Activated naive CD4-positive, alpha-beta T cell treated with Interleukin-2 at 50 U/mL for 16 hours (primary cell): ENCODE measurements around the gene NTHL1.

Experiments used
- DNase-seq: peaks from one replicate; pipeline ENCODE4 v3.0.0-alpha.2; 2020

The NTHL1 gene

GRCh38 chr16:2007081-2007836 is 40.4 kb downstream of the NTHL1 start:
- no peak for DNase-seq

DNA sequence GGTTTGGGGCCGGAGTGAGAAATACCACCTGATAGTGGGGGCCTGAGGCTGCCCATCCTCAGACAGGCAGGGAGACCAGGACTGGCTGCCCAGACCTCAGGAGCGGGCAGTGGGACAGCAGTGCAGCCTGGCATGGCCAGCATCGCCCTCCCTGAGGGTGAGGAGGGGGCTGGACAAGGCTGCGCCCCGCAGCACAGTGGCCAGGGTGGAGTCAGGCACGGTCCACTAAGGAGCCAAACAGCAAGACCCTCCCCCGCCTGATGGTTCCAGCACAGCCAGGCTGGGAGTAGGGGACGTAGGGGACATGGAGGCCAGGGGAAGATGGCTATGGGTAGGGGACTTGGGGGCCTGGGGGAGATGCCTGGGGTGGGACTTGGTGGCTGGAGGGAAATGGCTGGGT is 41.3 kb downstream of the NTHL1 start:
- DNase-seq = no peak

DNA sequence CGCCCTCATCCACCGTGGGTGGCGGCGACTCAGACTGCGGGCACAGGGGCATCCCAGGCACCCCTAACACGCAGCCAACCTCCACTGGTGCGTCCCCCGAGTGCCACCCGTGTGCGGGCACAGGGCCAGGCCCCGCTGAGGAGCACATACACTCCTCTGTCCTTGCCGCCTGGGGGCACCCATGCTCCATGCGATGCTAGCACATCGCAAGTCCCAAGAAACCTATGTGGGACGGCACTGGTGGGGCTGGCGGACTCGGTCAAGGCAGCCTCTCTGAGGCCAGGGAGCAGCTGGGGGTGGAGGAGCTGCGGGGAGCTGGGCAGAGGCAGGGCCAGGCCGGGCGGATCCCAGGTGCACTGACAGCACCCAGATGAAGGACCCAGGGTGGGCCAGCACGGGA is 42.0 kb downstream of the NTHL1 start:
- no peak for DNase-seq

- no peak for DNase-seq
These were observed 42.7 kb downstream of the NTHL1 start for GRCh38 chr16:2004795-2005517.

DNA sequence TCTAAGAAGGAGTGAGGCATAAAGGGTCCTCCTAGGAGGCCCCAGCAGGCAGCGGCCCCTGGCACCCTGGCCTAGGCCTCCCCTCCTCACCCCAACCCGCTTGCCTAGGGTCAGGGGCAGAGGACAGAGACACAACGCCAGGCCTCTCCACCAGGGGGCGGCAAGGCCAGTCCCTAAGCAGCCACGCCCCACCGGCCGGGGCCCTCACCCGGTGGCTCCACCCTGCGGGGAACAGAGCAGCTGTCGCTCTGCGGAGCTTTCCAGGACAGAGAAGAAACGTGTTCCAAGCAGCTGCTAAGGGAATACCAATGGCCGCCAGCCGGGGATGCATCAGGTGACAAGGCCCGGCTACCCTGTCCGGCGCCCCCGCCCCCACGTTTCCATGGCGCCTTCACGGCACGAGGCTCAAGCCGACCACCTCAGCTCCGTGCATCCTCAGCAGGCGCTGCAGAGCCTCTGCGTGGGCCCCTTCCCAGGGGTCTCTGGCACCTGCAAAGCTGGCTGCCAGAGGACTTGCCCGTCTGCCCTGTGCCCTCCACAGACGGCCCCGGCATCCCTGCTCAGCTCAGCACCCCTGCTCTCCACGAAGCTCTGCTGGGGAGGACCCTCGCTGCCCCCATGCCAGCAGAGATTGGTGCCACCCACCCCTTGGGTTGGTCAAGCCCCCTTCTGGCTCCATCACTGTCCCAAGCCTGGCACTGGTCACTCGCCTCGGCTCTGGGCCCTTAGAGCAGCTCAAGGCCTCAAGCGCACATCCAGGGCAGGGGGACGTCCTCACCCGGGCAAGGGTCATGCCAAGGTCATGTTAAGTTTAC is 43.6 kb downstream of the NTHL1 start:
- DNase-seq = peak; percentile 89

GRCh38 chr16:2003231-2003826 is 44.3 kb downstream of the NTHL1 start:
- no peak for DNase-seq

DNA sequence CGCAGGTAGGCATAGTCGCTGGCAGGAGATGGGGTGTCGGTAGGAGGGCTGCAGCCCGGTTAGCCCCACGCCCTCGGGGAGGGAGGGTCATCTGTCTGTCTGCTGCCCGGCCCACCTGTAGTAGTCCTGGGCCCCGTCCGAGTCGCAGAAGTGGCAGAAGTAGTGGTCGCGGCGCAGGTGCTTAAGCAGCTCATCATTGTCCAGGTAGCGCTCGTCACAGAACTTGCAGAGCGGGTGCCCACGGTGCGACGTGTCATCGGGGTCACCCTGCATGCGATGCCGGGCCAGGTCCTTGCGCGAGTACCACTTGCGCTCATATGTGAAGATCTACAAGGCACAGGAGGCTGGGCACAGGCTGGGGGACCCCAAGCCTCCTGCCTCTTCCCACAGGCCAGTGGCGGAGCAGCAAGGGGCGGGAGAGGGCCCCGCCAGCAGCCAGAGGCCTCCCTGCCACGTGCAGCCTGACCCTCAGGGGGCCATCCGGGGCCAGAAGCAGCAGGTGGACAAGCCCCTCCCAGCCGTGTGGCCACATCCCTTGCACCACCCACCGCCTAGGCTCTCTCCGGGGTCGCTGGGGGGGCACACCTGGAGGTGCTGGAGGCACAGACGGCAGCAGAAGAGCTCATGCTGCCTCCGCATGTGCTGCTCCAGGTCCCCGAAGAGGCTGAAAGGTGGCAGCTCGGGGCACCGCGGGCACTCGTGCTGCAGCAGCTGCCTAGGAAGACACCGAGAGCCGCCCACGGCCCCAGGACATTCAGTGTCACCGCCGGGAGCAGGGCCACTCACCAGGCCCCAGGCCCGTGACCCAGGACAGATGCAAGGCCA is 45.0 kb downstream of the NTHL1 start:
- DNase-seq = no peak

DNA sequence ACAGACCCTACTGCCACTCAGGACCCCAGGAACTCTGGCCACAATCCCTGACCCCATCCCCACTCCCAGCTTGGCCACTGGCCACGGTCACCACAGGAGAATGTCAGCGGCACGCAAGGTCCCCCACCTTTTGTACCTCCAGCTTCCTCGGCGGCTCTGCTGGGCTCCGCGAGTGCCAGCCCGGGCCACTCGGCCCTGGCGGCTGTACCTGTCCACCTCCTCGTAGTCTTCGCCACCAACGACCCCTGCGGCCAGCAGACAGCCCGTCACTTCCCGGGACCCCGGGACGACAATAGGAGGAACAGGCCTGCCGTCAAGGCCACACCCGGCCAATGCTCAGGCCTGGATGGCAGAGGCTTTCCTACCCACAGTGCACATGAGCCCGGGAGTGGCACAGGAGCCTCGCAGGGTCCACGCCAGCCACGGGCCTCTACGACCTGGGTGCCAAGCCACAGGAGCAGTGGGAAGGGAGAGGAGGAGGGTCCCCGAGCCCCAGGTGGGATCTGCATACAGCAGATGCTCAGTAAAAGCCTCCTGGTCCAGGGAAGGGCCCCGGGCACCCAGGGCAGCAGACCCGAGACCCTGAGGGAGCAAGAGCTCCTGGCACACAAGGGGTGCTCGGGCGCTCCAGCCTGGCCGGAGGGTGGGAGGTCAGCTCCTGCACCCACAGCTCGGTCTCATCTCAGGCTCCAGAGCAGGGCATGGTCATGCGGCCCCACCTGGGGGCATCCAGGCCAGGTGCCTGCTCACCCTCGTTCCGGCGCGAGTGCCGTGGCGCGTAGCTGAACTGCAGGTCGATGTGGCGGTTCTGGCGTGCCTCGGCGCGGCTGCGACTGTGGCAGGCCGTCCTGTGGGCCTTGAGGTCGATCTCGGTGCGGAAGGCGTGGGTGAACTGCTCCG is 45.9 kb downstream of the NTHL1 start:
- no peak for DNase-seq

GRCh38 chr16:2001035-2001434 is 46.6 kb downstream of the NTHL1 start:
- no peak for DNase-seq

GRCh38 chr16:1999866-2000514 is 47.6 kb downstream of the NTHL1 start:
- DNase-seq = no peak

- DNase-seq = no peak
These were observed 48.5 kb downstream of the NTHL1 start for GRCh38 chr16:1998852-1999801.

DNA sequence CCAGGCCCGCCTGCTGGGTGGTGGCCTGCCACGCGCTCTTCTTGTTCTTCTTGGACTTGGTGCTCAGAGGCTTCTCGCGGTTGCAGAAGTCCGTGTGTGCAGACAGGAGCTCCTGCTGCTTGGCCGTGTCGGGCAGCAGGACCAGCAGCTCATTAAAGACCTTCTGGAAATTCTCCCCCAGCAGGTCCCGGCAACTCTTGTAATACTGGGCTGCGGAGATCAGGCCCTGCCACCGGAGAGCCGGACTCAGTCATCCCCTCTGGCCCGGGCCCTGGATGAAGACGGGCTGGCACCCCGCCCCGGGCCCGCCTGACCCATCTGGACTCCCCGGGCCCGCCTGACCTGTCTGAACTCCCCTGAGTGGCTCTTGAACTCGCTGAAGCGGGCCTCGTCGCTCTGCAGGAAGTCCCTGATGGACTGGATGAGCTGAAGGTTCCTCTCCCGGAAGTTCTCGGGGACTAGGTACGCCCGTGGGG is 49.2 kb downstream of the NTHL1 start:
- DNase-seq = no peak

DNA sequence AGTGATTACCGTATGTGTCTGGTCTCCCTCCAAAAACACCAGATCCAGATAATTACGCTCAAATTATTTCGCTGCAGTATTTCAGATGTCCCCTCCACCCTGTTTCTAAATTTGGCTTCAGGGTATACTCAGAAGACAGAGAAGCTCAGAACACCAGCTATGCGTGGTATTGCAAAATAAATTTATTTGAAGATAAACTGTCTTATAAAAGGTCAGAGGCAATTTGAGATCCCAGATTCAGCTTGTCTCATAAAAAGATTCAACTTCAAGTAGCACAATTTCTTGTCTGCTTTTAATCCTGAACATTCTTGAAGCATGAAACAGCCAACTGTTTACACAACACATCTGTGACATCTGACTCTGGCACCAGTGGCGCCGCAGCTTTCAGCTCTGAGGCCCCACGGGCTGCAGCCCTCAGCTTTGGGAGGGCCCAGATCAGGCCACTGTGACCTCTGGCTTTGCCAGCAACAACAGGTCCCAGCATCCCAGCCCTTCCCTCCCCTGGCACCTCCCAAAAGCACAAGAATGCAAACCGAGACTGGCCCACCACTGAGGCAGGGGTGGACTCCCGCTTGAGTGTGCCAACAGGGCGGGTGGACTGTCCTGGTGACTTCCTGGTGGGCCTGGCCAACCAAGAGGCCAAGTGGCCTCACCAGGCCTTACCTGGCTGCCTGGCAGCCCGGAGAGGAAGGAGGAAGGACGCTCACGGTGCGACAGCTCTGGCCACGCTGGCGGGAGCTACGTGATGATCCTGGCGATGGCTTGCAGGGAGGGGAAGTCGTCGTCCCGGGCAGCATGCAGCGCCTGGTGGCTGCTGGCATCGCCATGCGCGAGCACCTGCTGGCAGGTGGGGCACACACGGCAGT is 49.9 kb downstream of the NTHL1 start:
- DNase-seq = no peak

GRCh38 chr16:1993731-1994131 is 53.9 kb downstream of the NTHL1 start:
- no peak for DNase-seq

- DNase-seq = no peak
These were observed 54.8 kb downstream of the NTHL1 start for GRCh38 chr16:1992704-1993317.

DNA sequence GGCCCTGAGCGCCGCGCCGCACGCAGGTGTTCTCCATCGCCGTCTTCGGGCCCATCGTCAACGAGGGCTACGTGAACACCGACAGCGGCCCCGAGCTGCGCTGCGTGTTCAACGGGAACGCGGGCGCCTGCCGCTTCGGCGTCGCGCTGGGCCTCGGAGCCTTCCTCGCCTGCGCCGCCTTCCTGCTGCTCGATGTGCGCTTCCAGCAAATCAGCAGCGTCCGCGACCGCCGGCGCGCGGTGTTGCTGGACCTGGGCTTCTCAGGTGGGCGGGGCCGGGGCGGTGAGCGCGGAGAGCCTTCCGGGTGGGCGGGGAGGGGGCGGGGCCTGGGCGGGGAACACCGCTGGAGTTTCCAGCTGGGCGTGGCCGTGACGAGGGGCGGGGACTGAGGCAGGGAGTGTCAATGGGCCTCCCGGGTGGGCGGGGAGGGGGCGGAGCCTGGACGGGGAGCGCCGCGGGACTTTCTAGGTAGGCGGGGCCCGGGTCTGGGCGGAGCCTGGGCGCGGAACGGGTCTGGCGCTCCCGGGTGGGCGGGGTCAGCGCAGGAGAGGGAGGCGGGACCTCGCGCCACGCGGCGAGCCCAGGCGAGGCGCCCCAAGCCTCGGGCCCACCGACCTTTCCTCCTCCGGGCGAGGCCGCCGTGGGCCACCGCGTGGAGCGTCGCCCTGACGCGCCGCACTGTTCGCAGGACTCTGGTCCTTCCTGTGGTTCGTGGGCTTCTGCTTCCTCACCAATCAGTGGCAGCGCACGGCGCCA is 55.5 kb downstream of the NTHL1 start:
- DNase-seq = peak; percentile 96

- no peak for DNase-seq
These were observed 56.1 kb downstream of the NTHL1 start for GRCh38 chr16:1991588-1991947.
